GM18861 (cell line): ENCODE measurements around the gene KIAA0586.
"Not testable (repeated sequence)": the region's sequence is repeated elsewhere in the genome, so short reads cannot be mapped to it uniquely, and the experiment has no call there.

Source experiments
- ATAC-seq: cut with Tn5 transposase; IDR thresholded peaks from one replicate; pipeline ENCODE4 v1.9.1; 2021; ENCODE audit not compliant: unreplicated experiment

KIAA0586 gene

GRCh38 chr14:58543253-58543652 is 115.7 kb downstream of the KIAA0586 start:
- no peak for ATAC-seq

- ATAC-seq, result no peak
Measured at GRCh38 chr14:58547649-58548048, 120.1 kb downstream of the KIAA0586 start.

GRCh38 chr14:58549105-58549757 is 121.7 kb downstream of the KIAA0586 start:
- ATAC-seq, result no peak

- no peak for ATAC-seq
Measured at GRCh38 chr14:58553959-58554358, 126.4 kb downstream of the KIAA0586 start.

- no peak for ATAC-seq
Measured at GRCh38 chr14:58555647-58556046, 128.1 kb downstream of the KIAA0586 start.

GRCh38 chr14:58557242-58557641 is 129.7 kb downstream of the KIAA0586 start:
- no peak for ATAC-seq

GRCh38 chr14:58560208-58560607 is 132.7 kb downstream of the KIAA0586 start:
- ATAC-seq, result no peak

- ATAC-seq, result no peak
Measured at GRCh38 chr14:58562141-58562540, 134.6 kb downstream of the KIAA0586 start.

GRCh38 chr14:58563978-58564377 is 136.5 kb downstream of the KIAA0586 start:
- ATAC-seq, result no peak

GRCh38 chr14:58565832-58566231 is 138.3 kb downstream of the KIAA0586 start:
- ATAC-seq, result no peak

- no peak for ATAC-seq
Measured at GRCh38 chr14:58566979-58567378, 139.5 kb downstream of the KIAA0586 start.

GRCh38 chr14:58568322-58568721 is 140.8 kb downstream of the KIAA0586 start:
- ATAC-seq, result no peak

GRCh38 chr14:58571256-58571655 is 143.7 kb downstream of the KIAA0586 start:
- ATAC-seq, result no peak

GRCh38 chr14:58571769-58572472 is 144.4 kb downstream of the KIAA0586 start:
- no peak for ATAC-seq

- no peak for ATAC-seq
Measured at GRCh38 chr14:58572473-58572853, 144.9 kb downstream of the KIAA0586 start.

GRCh38 chr14:58572863-58573262 is 145.3 kb downstream of the KIAA0586 start:
- no peak for ATAC-seq

- ATAC-seq, result no peak
Measured at GRCh38 chr14:58574623-58575022, 147.1 kb downstream of the KIAA0586 start.

GRCh38 chr14:58575956-58576355 is 148.4 kb downstream of the KIAA0586 start:
- no peak for ATAC-seq

GRCh38 chr14:58580035-58580434 is 152.5 kb downstream of the KIAA0586 start:
- not testable (repeated sequence) for ATAC-seq

GRCh38 chr14:58581389-58581788 is 153.9 kb downstream of the KIAA0586 start:
- ATAC-seq, result not testable (repeated sequence)

GRCh38 chr14:58584383-58584782 is 156.9 kb downstream of the KIAA0586 start:
- no peak for ATAC-seq

- no peak for ATAC-seq
Measured at GRCh38 chr14:58587271-58587670, 159.8 kb downstream of the KIAA0586 start.

GRCh38 chr14:58588321-58588720 is 160.8 kb downstream of the KIAA0586 start:
- not testable (repeated sequence) for ATAC-seq
